Fibroblast of pulmonary artery (primary cell): ENCODE data around the gene CDH11.

Experiments
- DNase-seq: peaks from one replicate; pipeline ENCODE4 v3.0.0-alpha.2; 2010; ENCODE audit warnings: low read depth
- H3K4me3 ChIP-seq: replicated peaks from 2 replicates; pipeline ENCODE4 v1.5.1; 2011; ENCODE audit warnings: low read depth, mild to moderate bottlenecking, control low read depth, low read length, moderate library complexity
- CTCF ChIP-seq: IDR thresholded peaks from 2 replicates; pipeline ENCODE4 v1.5.1; 2011; ENCODE audit warnings: mild to moderate bottlenecking, control low read depth, low read length, inconsistent platforms; ENCODE audit errors: missing control alignments

CDH11 gene

GRCh38 chr16:65065031-65065430, 56.8 kb downstream of the CDH11 start:
- H3K4me3 ChIP-seq = no peak overlapping the region

GRCh38 chr16:65064131-65064530, 57.7 kb downstream of the CDH11 start:
- H3K4me3 ChIP-seq = no peak overlapping the region
- no peak for TF ChIP-seq CTCF
- no peak for DNase-seq

More at GRCh38 chr16:65065031-65065430, 56.8 kb downstream of the CDH11 start:
- no peak for DNase-seq
- TF ChIP-seq CTCF = no peak

GRCh38 chr16:65062736-65063583, 58.9 kb downstream of the CDH11 start:
- H3K4me3 ChIP-seq = no peak overlapping the region
- TF ChIP-seq CTCF = no peak
- no peak for DNase-seq

GRCh38 chr16:65061935-65062518, 59.8 kb downstream of the CDH11 start:
- no peak for DNase-seq
- H3K4me3 ChIP-seq = no peak overlapping the region
- TF ChIP-seq CTCF = no peak

GRCh38 chr16:65061263-65061662, 60.6 kb downstream of the CDH11 start:
- H3K4me3 ChIP-seq = no peak overlapping the region
- no peak for TF ChIP-seq CTCF
- no peak for DNase-seq

GRCh38 chr16:65059406-65059980, 62.4 kb downstream of the CDH11 start:
- no peak for TF ChIP-seq CTCF
- no peak for DNase-seq
- H3K4me3 ChIP-seq = no peak overlapping the region
